Karpas-422 (cell line): ENCODE data around the gene CLINT1. TPM values are rescaled to one million over a fixed set of nuclear protein-coding genes. Genes with fewer than 3 reads are reported as not detected.
A peak's percentile ranks its signal among the peaks of the same experiment; 100 is the strongest.

Experiments
- DNase-seq: peaks from one replicate; pipeline ENCODE4 v3.0.0-alpha.2; 2015
- H2AFZ ChIP-seq: fragments of 200-600 bp; sonication (generic); 2 replicates; pipeline ENCODE4 v1.6.1; 2014; ENCODE audit warnings: antibody characterized with exemption, low read length, mixed read lengths
- H3K27ac ChIP-seq: fragments of 200-600 bp; sonication (generic); 2 replicates; pipeline ENCODE4 v1.5.1; 2014; ENCODE audit warnings: mild to moderate bottlenecking, low read length, moderate library complexity
- H3K27me3 ChIP-seq: fragments of 200-600 bp; sonication (generic); 2 replicates; pipeline ENCODE4 v1.6.1; 2014; ENCODE audit warnings: low read length, mixed read lengths
- H3K36me3 ChIP-seq: fragments of 200-600 bp; sonication (generic); 2 replicates; pipeline ENCODE4 v1.6.1; 2014; ENCODE audit warnings: low read length, mixed read lengths; ENCODE audit not compliant: insufficient read depth
- H3K4me1 ChIP-seq: fragments of 200-600 bp; sonication (generic); 2 replicates; pipeline ENCODE4 v1.6.1; 2014; ENCODE audit warnings: mild to moderate bottlenecking, low read length, mixed read lengths
- H3K4me2 ChIP-seq: fragments of 200-600 bp; sonication (generic); 2 replicates; pipeline ENCODE4 v1.6.1; 2014; ENCODE audit warnings: low read length, low read depth, mild to moderate bottlenecking; ENCODE audit not compliant: poor library complexity, severe bottlenecking
- H3K4me3 ChIP-seq: fragments of 200-600 bp; sonication (generic); 2 replicates; pipeline ENCODE4 v1.5.1; 2014; ENCODE audit warnings: mild to moderate bottlenecking, antibody characterized with exemption, low read length, mixed read lengths
- H3K79me2 ChIP-seq: fragments of 200-600 bp; sonication (generic); 2 replicates; pipeline ENCODE4 v1.6.1; 2014; ENCODE audit warnings: mild to moderate bottlenecking, low read length, mixed read lengths
- H3K9ac ChIP-seq: fragments of 200-600 bp; sonication (generic); 2 replicates; pipeline ENCODE4 v1.6.0; 2014; ENCODE audit warnings: low read length
- H3K9me2 ChIP-seq: fragments of 200-600 bp; sonication (generic), shearing (Covaris generic); replicated peaks from 2 replicates; pipeline ENCODE4 v1.6.0; 2014; ENCODE audit warnings: mild to moderate bottlenecking, low read length, moderate library complexity; ENCODE audit not compliant: insufficient read depth
- H3K9me3 ChIP-seq: fragments of 300-700, 200-600 bp; sonication (generic); 2 replicates; pipeline ENCODE4 v1.6.1; 2014; ENCODE audit warnings: low read length, mixed read lengths
- H4K20me1 ChIP-seq: fragments of 200-600 bp; sonication (generic); 2 replicates; pipeline ENCODE4 v1.6.1; 2014; ENCODE audit warnings: mild to moderate bottlenecking, antibody characterized with exemption, low read length, low read depth; ENCODE audit not compliant: insufficient read depth
- total RNA-seq: library from RNA; depleted of rRNA; stranded (reverse); fragments of >200 nt; shearing (Covaris generic); gene quantifications from 2 replicates; pipeline ENCODE4 v1.2.3, GENCODE V29; 2014; ENCODE audit warnings: low replicate concordance

CLINT1 gene
- total RNA-seq, 1 experiment from 2014 or later, result 87.7 TPM

DNA sequence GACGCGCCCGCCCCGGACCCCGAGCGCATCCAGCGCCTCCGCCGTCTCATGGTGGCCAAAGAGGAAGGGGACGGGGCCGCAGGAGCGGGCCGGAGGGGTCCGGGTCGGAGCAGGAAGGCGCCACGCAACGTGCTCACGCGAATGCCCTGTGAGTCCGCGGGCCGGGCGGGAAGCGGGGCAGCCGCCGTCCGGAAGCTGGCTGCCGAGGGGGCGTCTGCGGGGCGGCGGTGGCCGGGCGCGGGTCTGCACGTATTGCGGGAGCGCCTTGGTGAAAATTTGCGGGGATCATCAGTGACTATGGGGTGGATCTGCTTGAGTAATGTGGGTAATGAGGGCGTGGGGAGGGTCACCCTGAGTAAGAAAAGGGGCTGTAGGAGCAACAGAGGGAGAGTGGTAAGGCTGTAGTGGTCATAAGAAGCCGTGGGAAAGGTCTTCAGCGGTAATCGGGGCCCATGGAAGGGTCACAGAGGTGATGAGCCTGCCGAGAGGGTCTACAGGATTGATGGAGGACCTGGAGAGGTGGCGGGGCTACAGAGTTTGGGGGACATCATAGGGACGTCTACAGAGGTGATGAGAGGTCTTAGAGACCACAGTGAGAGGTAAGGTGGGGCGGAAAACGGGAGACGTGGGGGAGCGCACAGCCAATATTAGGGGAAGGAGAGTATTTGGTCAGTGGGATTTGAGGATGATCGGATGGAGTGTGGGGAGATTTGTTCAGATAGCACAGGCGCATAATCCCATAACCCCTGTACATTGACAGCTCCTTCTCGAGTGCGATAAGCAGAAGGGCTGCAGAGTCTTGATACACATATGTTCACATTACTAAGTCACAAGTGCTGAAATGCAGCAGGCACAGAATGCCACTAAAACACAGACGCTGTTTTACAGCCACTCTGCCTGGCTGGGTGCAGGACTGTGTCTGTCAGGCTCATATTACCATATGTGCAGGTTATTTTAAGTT, 114.6 kb downstream of the CLINT1 start:
- no peak overlapping the region for H3K27ac ChIP-seq
- H4K20me1 ChIP-seq, result no peaks in the 10 kb centered on the region
- peaks cover 4% of the 10 kb centered on the region; the same call in 1 of the 2 replicates for H3K36me3 ChIP-seq
- peak overlapping the region; percentile 87 for H3K9ac ChIP-seq
- no peaks in the 10 kb centered on the region for H3K27me3 ChIP-seq
- peak overlapping the region; percentile 99 for H3K4me2 ChIP-seq
- H3K9me3 ChIP-seq, result no peaks in the 10 kb centered on the region
- peak; percentile 77 for DNase-seq
- H3K9me2 ChIP-seq, result no peaks in the 10 kb centered on the region
- H3K4me1 ChIP-seq, result peaks cover 20% of the 10 kb centered on the region
- peak overlapping the region; percentile 86 for H3K4me3 ChIP-seq
- peak overlapping the region; percentile 67 for H2AFZ ChIP-seq
- H3K79me2 ChIP-seq, result peaks cover 54% of the 10 kb centered on the region

DNA sequence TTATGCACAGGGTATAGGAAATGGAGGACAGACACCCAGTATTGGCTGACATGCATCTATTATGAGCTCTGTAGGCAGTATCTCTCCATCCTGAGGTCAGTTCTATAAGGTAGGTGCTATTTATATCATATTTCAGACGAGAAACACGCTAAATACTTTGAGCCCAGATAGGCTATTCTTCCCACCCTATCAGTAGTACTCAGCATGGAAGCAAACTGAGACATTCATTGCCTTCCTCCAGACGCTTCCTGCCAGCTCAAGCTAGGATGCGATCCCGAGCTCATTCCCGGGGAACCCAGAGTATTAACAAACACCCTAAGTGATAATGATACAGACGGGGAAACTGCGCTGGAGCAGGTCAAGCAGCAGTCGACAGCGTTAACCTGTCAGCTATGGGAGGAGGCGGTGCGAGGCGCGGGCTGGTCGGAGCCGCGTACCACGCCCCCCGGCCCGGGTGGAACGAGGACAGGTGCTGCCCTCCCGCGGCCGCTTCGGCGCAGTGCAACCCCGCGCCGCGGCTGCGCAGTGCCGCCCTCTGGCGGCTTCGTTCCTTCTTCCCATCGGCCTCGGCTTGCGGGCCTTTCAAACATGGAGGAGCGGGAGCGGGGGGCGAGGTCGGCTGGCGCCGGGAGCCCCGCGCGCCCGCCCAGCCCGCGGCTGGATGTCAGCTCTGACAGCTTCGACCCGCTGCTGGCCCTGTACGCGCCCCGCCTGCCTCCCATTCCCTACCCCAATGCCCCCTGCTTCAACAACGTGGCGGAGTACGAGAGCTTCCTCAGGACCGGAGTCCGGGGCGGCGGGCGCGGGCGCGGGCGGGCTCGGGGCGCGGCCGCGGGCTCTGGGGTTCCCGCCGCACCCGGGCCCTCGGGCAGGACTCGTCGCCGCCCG, 115.5 kb downstream of the CLINT1 start, which contains the start of gene LSM11:
Gene LSM11 (plus strand): TSS at position 550 of the 888 bp plus-strand sequence. CDS start 39 bp downstream, at position 589.
- H2AFZ ChIP-seq, result peak within 1 kb of the TSS; percentile 100
- H3K79me2 ChIP-seq, result peaks cover 45% of the 10 kb centered on the region
- H3K27ac ChIP-seq, result no peak within 1 kb of the TSS
- DNase-seq, result peak; percentile 95
- peaks cover 5% of the 10 kb centered on the region; the same call in 1 of the 2 replicates for H3K36me3 ChIP-seq
- peak within 1 kb of the TSS; percentile 86 for H3K4me3 ChIP-seq
- peak within 1 kb of the TSS; percentile 99 for H3K4me2 ChIP-seq
- H3K9me2 ChIP-seq, result no peaks in the 10 kb centered on the region
- H4K20me1 ChIP-seq, result no peaks in the 10 kb centered on the region
- no peaks in the 10 kb centered on the region for H3K9me3 ChIP-seq
- H3K9ac ChIP-seq, result peak within 1 kb of the TSS; percentile 87
- peaks cover 20% of the 10 kb centered on the region for H3K4me1 ChIP-seq
- H3K27me3 ChIP-seq, result no peaks in the 10 kb centered on the region

DNA sequence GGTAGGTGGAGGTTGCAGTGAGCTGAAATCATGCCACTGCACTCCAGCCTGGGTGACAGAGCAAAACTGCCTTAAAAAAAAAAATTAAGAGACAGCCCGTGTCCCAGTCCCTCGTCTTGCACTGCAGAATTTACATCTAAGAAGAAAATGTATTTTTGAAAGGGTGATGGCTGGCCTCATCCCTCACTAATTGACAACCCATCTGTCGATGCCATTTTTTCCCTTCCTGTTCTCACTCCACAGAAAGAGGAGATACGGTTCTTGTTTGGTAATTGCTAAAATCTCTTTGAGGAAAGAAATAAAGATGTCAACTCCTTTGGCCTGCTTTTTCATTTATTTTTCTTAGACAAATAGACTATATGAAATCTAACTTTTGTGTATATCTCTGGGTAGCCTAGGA, 117.8 kb downstream of the CLINT1 start:
- no peak for DNase-seq
- H3K27me3 ChIP-seq, result no peaks in the 10 kb centered on the region
- no peaks in the 10 kb centered on the region for H4K20me1 ChIP-seq
- no peaks in the 10 kb centered on the region for H3K9me3 ChIP-seq
- H2AFZ ChIP-seq, result no peak overlapping the region
- no peak overlapping the region for H3K27ac ChIP-seq
- H3K4me1 ChIP-seq, result peaks cover 20% of the 10 kb centered on the region
- peaks cover 22% of the 10 kb centered on the region for H3K79me2 ChIP-seq
- no peak overlapping the region for H3K4me2 ChIP-seq
- H3K36me3 ChIP-seq, result peaks cover 11% of the 10 kb centered on the region; the same call in 1 of the 2 replicates
- H3K9ac ChIP-seq, result no peak overlapping the region
- no peak overlapping the region for H3K4me3 ChIP-seq
- H3K9me2 ChIP-seq, result no peaks in the 10 kb centered on the region

DNA sequence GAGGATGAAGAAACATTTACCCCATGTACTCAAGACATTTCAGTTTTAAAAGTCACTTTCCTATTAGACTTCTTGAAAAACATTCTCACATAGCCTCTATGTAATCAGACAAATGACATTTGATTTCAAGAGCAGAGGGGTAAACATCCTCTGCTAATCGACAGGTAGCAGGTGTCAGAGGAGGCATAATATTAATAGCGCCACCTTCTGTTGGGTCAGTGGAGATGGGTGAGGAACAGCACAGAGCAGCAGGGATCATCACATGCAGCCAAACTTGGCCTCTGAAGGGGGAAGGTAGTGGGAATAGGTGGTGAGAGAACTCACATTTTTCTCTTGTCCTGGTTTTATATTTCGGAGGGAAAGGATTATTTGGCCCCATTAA, 118.7 kb downstream of the CLINT1 start:
- no peaks in the 10 kb centered on the region for H4K20me1 ChIP-seq
- H2AFZ ChIP-seq, result no peak overlapping the region
- H3K4me2 ChIP-seq, result no peak overlapping the region
- peak; percentile 67 for DNase-seq
- no peak overlapping the region for H3K27ac ChIP-seq
- H3K9ac ChIP-seq, result no peak overlapping the region
- H3K9me2 ChIP-seq, result no peaks in the 10 kb centered on the region
- no peak overlapping the region for H3K4me3 ChIP-seq
- H3K36me3 ChIP-seq, result peaks cover 11% of the 10 kb centered on the region; the same call in 1 of the 2 replicates
- H3K27me3 ChIP-seq, result no peaks in the 10 kb centered on the region
- peaks cover 13% of the 10 kb centered on the region for H3K79me2 ChIP-seq
- no peaks in the 10 kb centered on the region for H3K9me3 ChIP-seq
- peaks cover 13% of the 10 kb centered on the region for H3K4me1 ChIP-seq

DNA sequence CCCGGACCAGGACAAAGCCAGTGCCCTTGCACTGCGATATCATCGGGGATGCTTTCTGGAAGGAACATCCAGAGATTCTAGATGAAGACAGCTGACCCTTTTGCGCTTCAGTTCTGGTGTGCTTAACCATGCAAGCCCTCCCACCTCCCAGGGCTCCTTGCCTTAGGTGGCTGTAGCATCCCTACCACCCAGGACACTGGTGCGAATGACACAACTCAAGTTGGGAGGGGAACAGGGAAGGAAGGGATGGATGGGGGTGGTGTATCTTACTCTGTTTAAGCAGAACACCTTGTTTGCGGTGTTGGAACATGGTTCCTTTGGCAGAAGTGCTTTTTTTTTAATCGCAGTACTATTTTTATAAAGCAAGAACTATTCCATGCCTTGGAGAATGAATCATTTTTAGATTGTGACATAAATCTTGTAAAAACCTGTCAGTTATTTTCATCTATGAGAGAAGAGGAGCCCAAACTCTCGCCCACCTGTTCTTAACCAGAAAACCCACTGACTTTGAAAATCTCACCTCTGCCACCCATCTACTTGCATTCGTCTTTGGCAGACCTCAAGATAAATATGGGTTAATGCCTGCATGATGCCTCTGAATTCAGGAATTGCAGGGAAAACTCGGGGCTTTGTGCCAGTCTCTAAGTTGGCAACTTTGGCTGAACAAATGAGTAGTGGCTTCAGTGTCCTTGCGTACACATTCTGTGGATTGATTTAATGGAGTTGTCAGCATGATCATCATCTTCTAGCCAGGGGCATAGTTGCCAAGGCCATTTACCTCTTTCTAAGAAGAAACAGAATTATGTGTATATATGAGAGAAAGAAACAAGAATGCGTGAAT, 119.3 kb downstream of the CLINT1 start:
- Histone ChIP-seq H3K79me2 (peaks cover 7% of the 10 kb centered on the region), H3K4me1 (peaks cover 7% of the 10 kb centered on the region), H3K27me3 (no peaks in the 10 kb centered on the region), H2AFZ (no peak overlapping the region), H3K9me2 (no peaks in the 10 kb centered on the region), H4K20me1 (no peaks in the 10 kb centered on the region), H3K9me3 (no peaks in the 10 kb centered on the region), H3K9ac (no peak overlapping the region), H3K4me2 (no peak overlapping the region), H3K36me3 (peaks cover 11% of the 10 kb centered on the region; the same call in 1 of the 2 replicates), H3K4me3 (no peak overlapping the region), H3K27ac (no peak overlapping the region)
- no peak for DNase-seq

DNA sequence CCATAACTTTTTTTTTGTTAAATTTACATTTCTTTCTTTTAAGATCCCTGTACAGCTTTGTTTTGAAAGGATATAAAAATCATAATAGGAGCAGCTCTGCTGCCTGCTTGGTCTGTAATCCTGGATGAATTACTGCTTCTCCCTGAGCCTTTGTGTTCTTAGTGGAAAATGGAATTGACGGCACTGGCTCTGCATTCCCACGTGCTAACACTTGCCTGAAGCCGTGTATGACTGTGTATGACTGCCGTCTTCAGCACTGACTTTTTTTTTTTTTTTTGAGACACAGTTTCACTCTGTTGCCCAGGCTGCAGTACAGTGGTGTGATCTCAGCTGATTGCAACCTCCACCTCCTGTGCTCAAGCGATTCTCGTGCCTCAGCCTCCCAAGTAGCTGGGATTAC, 123.0 kb downstream of the CLINT1 start:
- no peak for DNase-seq
- Histone ChIP-seq H4K20me1 (no peaks in the 10 kb centered on the region), H3K4me3 (no peak overlapping the region), H3K9ac (no peak overlapping the region), H3K79me2 (peaks cover 15% of the 10 kb centered on the region), H3K27ac (no peak overlapping the region), H3K9me3 (no peaks in the 10 kb centered on the region), H3K4me1 (peaks cover 7% of the 10 kb centered on the region; the same call in 1 of the 2 replicates), H2AFZ (no peak overlapping the region), H3K9me2 (no peaks in the 10 kb centered on the region), H3K27me3 (no peaks in the 10 kb centered on the region), H3K4me2 (no peak overlapping the region), H3K36me3 (peaks cover 26% of the 10 kb centered on the region; the same call in 1 of the 2 replicates)
